PC-9 (cell line): ENCODE data around the gene YPEL2. TPM values are rescaled to one million over a fixed set of nuclear protein-coding genes. Genes with fewer than 3 reads are reported as not detected.

Source experiments
- BruUV-seq: library from RNA; stranded (reverse); fragments of 400-500 nt; replicated peaks from 2 replicates; lab custom pipeline; 2021; lab: Mats Ljungman, UMichigan
- CTCF ChIA-PET: fragments of 300-600 bp; sonication (Branson Sonifier 250); formaldehyde crosslinking; loops from one replicate; lab custom pipeline; 2022; ENCODE audit warnings: antibody characterized with exemption; lab: Charles Lee
- POLR2A ChIA-PET: fragments of 300-600 bp; sonication (Branson Sonifier 250); formaldehyde crosslinking; loops from one replicate; lab custom pipeline; 2022; ENCODE audit warnings: antibody characterized with exemption; ENCODE audit not compliant: unreplicated experiment; lab: Charles Lee
- DNase-seq, 2 experiments: peaks; one replicate each; pipeline versions ENCODE4 v3.0.0 to v3.0.0-alpha.2; 2015 to 2022; ENCODE audit warnings: mixed read lengths in 1 of 2
- H2AFZ ChIP-seq: fragments of 200-600 bp; sonication (generic); 2 replicates; pipeline ENCODE4 v1.8.1; 2017; ENCODE audit warnings: antibody characterized with exemption
- H3F3A ChIP-seq: fragments of 200-600 bp; sonication (generic); 2 replicates; pipeline ENCODE4 v1.8.1; 2017; ENCODE audit warnings: antibody characterized with exemption, mild to moderate bottlenecking, low read depth; ENCODE audit not compliant: insufficient read depth
- H3K27ac ChIP-seq: fragments of 200-600 bp; sonication (generic); 2 replicates; pipeline ENCODE4 v1.6.1; 2016; ENCODE audit warnings: mixed run types
- H3K27me3 ChIP-seq: fragments of 200-600 bp; sonication (generic); 2 replicates; pipeline ENCODE4 v1.6.1; 2016; ENCODE audit warnings: low read depth, mixed run types; ENCODE audit not compliant: insufficient read depth
- H3K36me3 ChIP-seq: fragments of 200-600 bp; sonication (generic); 2 replicates; pipeline ENCODE4 v1.6.1; 2016; ENCODE audit warnings: low read depth, mixed run types
- H3K4me1 ChIP-seq: fragments of 200-600 bp; sonication (generic); replicated peaks from 2 replicates; pipeline ENCODE4 v1.6.1; 2016; ENCODE audit warnings: mixed run types; ENCODE audit not compliant: insufficient read depth
- H3K4me2 ChIP-seq: fragments of 200-600 bp; sonication (generic); 2 replicates; pipeline ENCODE4 v1.6.1; 2017; ENCODE audit warnings: mixed run types
- H3K4me3 ChIP-seq: fragments of 200-600 bp; sonication (generic); 2 replicates; pipeline ENCODE4 v1.6.1; 2016; ENCODE audit warnings: mixed run types
- H3K79me2 ChIP-seq: fragments of 200-600 bp; sonication (generic); 2 replicates; pipeline ENCODE4 v1.6.1; 2017; ENCODE audit warnings: low read depth, mixed run types
- H3K9me2 ChIP-seq: fragments of 200-600 bp; sonication (generic); 2 replicates; pipeline ENCODE4 v1.8.1; 2017; ENCODE audit warnings: mild to moderate bottlenecking; ENCODE audit not compliant: insufficient read depth
- H3K9me3 ChIP-seq: fragments of 200-600 bp; sonication (generic); 2 replicates; pipeline ENCODE4 v1.8.1; 2016; ENCODE audit warnings: low read depth; ENCODE audit not compliant: insufficient read depth
- H4K20me1 ChIP-seq: fragments of 200-600 bp; sonication (generic); 2 replicates; pipeline ENCODE4 v1.8.1; 2017; ENCODE audit not compliant: insufficient read depth
- CTCF ChIP-seq: fragments of 200-600 bp; sonication (generic); conservative IDR thresholded peaks from 2 replicates; pipeline ENCODE4 v1.6.1; 2017; ENCODE audit warnings: mixed run types, antibody characterized with exemption, mild to moderate bottlenecking, moderate library complexity
- EZH2 ChIP-seq: fragments of 200-600 bp; sonication (generic); IDR thresholded peaks from 2 replicates; pipeline ENCODE4 v1.8.0; 2017; ENCODE audit warnings: antibody characterized with exemption, low read depth
- intact Hi-C: fragments of 100-400 bp; cut with micrococcal nuclease; formaldehyde crosslinking; loops from one replicate; pipeline ENCODE4 v1.10.0; 2022; ENCODE audit not compliant: unreplicated experiment
- total RNA-seq: library from RNA; stranded (reverse); gene quantifications from 2 replicates; pipeline ENCODE4 v1.2.3, GENCODE V29; 2021

Gene YPEL2
- total RNA-seq, 1 experiment from 2014 or later: 12.9 TPM

- ChIA-PET POLR2A (no interaction called here), CTCF (no interaction called here)
- BruUV-seq: no TSS peak
- TF ChIP-seq EZH2: no peak
- TF ChIP-seq CTCF: no peak
- Histone ChIP-seq H3K4me2 (no peak overlapping the region), H3K4me1 (peaks cover 1% of the 10 kb centered on the region; the same call in 1 of the 2 replicates), H2AFZ (no peak overlapping the region), H3K79me2 (no peaks in the 10 kb centered on the region), H3K36me3 (no peaks in the 10 kb centered on the region), H4K20me1 (no peaks in the 10 kb centered on the region), H3K27me3 (no peaks in the 10 kb centered on the region), H3F3A (peaks cover under 1% of the 10 kb centered on the region; the same call in 1 of the 2 replicates), H3K4me3 (no peak overlapping the region), H3K9me3 (no peaks in the 10 kb centered on the region), H3K9me2 (no peaks in the 10 kb centered on the region), H3K27ac (no peak overlapping the region)
- intact Hi-C loops: no loop called here
- DNase-seq: no peak
Measured at GRCh38 chr17:59400858-59401257, 69.4 kb downstream of the YPEL2 start.

GRCh38 chr17:59401274-59401673 is 69.8 kb downstream of the YPEL2 start:
- TF ChIP-seq EZH2: no peak
- TF ChIP-seq CTCF: no peak
- Histone ChIP-seq H3K4me2 (no peak overlapping the region), H2AFZ (no peak overlapping the region), H4K20me1 (no peaks in the 10 kb centered on the region), H3K4me3 (no peak overlapping the region), H3K4me1 (peaks cover 5% of the 10 kb centered on the region), H3K27ac (no peak overlapping the region), H3K79me2 (no peaks in the 10 kb centered on the region), H3K36me3 (no peaks in the 10 kb centered on the region), H3K27me3 (no peaks in the 10 kb centered on the region), H3K9me3 (no peaks in the 10 kb centered on the region), H3F3A (peaks cover 5% of the 10 kb centered on the region; the same call in 1 of the 2 replicates), H3K9me2 (no peaks in the 10 kb centered on the region)
- ChIA-PET CTCF (no interaction called here), POLR2A (no interaction called here)
- intact Hi-C loops: no loop called here
- no peak for DNase-seq
- no TSS peak for BruUV-seq

- Histone ChIP-seq H3K27me3 (no peaks in the 10 kb centered on the region), H3K4me3 (no peak overlapping the region), H3K9me2 (no peaks in the 10 kb centered on the region), H3K27ac (no peak overlapping the region), H2AFZ (no peak overlapping the region), H3K36me3 (no peaks in the 10 kb centered on the region), H3F3A (peaks cover 8% of the 10 kb centered on the region; the same call in 1 of the 2 replicates), H3K9me3 (no peaks in the 10 kb centered on the region), H3K79me2 (no peaks in the 10 kb centered on the region), H3K4me2 (no peak overlapping the region), H4K20me1 (no peaks in the 10 kb centered on the region), H3K4me1 (peaks cover 10% of the 10 kb centered on the region)
- BruUV-seq: no TSS peak
- no peak for TF ChIP-seq CTCF
- no peak for TF ChIP-seq EZH2
- DNase-seq: no peak
- ChIA-PET CTCF (no interaction called here), POLR2A (no interaction called here)
- intact Hi-C loops: loop anchor here (1.0 kb wide), 1 partner anchor 15 kb away; no protein-coding TSS in a partner anchor
Measured at GRCh38 chr17:59401725-59402124, 70.3 kb downstream of the YPEL2 start.
